GM12892 (cell line): ENCODE results near the gene EXTL1.

ENCODE experiments used
- POLR2A ChIP-seq: IDR thresholded peaks from 2 replicates; pipeline ENCODE4 v1.6.1; 2011; ENCODE audit warnings: low read depth, low read length, control low read depth
- POLR2AphosphoS5 ChIP-seq: IDR thresholded peaks from 2 replicates; pipeline ENCODE4 v1.6.1; 2011; ENCODE audit warnings: low read depth, low read length, control low read depth
- TAF1 ChIP-seq: IDR thresholded peaks from 2 replicates; pipeline ENCODE4 v1.6.1; 2011; ENCODE audit warnings: low read depth, mild to moderate bottlenecking, control low read depth, low read length, borderline replicate concordance

DNA sequence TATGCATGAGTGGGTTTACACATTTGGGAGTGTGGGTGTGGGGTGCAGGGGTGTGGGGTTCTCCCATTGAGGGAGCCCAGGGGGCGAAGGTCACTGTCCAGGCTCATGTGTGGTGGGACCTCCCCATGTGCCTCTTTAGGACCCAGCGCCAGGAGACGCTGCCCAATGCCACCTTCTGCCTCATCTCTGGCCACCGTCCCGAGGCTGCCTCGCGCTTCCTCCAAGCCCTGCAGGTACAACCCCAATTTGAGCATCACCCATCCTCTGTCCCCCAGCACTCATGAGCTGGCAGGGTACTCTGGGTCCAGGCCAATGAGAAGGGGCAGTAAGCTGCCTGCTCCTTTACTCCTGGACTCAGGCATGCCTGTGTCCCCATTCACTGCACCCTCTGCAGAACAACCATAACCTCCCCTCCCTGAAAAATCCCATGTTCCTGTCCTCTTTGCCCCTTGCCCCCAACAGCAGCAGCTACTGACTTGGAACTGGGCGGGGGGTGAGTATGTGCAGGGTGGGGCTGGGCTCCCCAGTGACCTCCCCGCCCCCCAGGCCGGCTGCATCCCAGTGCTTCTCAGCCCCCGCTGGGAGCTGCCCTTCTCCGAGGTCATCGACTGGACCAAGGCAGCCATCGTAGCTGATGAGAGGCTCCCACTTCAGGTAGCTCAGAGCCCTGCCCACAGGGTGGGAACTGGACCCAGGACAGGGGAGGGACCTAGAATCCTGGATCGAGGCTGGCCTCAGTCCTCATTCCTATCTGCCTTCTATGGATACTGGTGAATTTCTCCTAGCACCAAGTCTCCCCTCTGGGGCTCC is 7.7 kb downstream of the EXTL1 start:
- TF ChIP-seq POLR2A = no peak
- TF ChIP-seq TAF1 = no peak
- no peak for TF ChIP-seq POLR2AphosphoS5
